SIG-M5 (cell line): ENCODE measurements around the gene RPS6KA5.

ENCODE experiments used
- DNase-seq: peaks from one replicate; lab custom pipeline; 2025; lab: John Stamatoyannopoulos, UW

Gene RPS6KA5

DNA sequence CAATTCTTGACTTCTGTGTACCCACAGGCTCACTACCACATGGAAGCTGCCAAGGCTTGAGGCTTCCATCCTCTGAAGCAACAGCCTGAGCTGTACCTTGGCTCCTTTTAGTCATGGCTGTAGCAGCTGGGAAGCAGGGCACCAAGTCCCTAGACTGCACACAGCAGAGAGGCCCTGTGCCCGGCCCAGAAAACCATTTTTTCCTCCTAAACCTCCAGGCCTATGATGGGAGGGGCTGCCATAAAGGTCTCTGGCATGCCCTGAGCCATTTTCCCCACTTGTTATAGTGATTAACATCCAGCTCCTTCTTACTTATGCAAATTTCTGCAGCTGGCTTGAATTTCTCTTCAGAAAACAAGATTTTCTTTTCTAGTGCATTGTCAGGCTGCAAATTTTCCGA, 121.8 kb downstream of the RPS6KA5 start:
- DNase-seq = no peak

GRCh38 chr14:90936757-90937440, 123.5 kb downstream of the RPS6KA5 start:
- DNase-seq = no peak

- no peak for DNase-seq
Measured at GRCh38 chr14:90924621-90925340, 135.7 kb downstream of the RPS6KA5 start.

GRCh38 chr14:90922141-90922540, 138.3 kb downstream of the RPS6KA5 start:
- DNase-seq = no peak

- no peak for DNase-seq
Measured at GRCh38 chr14:90911121-90911520, 149.3 kb downstream of the RPS6KA5 start.

DNA sequence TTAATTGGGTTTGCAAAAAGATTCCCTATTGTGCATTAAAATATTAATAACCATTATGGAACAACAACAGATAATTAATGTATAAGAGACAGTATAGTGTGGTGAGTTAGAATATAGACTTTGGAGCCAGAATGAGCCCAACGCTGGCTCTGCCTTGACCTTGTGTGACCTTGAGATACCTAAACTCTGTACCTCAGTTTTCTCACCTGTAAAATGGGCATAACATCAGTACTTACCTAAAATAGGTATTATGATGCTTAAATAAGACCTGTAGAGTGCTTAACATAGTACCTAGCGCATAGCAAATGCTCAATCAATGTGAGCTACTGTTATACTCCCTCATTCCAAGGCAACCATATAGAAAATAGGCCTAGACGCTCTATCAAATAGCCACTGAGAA, 153.3 kb downstream of the RPS6KA5 start:
- no peak for DNase-seq

DNA sequence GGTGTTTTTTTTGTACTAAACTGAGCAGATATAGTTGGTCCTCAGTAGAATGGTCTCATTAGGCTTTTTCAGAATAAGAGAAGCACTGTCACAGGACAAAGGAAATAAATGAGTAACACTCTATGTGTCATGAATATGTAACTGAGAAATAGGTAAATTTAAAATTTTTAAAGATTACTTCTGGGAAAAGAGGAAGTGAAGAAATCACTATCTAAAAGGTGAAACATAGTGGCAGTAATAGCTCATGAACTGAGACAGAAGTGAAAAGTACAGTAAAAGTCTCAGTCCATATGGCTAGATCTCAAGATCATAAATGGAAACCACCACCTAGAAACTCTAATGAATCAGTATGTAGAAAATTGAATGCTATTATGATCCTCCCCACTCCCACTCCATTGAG, 154.9 kb downstream of the RPS6KA5 start:
- DNase-seq = no peak

- DNase-seq = no peak
Measured at GRCh38 chr14:90903101-90903500, 157.3 kb downstream of the RPS6KA5 start.

- DNase-seq = no peak
Measured at GRCh38 chr14:90900476-90901083, 159.9 kb downstream of the RPS6KA5 start.

GRCh38 chr14:90897022-90897421, 163.4 kb downstream of the RPS6KA5 start:
- no peak for DNase-seq

DNA sequence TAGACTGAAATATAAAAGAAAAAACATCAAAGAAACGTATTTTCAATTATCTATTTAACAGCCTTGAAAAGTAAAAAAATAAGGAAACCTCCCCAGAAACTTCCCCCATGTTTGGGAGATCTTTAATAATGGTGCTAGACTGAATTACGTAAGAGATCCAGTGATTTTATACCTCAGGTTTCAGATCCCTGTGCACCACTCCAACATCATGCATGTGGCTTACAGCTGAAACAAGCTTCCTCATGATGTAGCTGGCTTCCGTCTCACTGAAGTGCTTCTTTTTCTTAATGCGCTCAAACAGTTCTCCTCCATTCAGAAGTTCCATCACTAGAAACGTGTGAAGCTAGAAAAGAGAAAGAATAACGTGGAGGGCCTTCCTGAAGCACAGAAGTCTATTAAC, 166.2 kb downstream of the RPS6KA5 start:
- no peak for DNase-seq

- DNase-seq = no peak
Measured at GRCh38 chr14:90893510-90893909, 166.9 kb downstream of the RPS6KA5 start.

GRCh38 chr14:90892970-90893369, 167.5 kb downstream of the RPS6KA5 start:
- DNase-seq = no peak

- no peak for DNase-seq
Measured at GRCh38 chr14:90891326-90891725, 169.1 kb downstream of the RPS6KA5 start.

GRCh38 chr14:90890322-90891020, 170.0 kb downstream of the RPS6KA5 start:
- no peak for DNase-seq

DNA sequence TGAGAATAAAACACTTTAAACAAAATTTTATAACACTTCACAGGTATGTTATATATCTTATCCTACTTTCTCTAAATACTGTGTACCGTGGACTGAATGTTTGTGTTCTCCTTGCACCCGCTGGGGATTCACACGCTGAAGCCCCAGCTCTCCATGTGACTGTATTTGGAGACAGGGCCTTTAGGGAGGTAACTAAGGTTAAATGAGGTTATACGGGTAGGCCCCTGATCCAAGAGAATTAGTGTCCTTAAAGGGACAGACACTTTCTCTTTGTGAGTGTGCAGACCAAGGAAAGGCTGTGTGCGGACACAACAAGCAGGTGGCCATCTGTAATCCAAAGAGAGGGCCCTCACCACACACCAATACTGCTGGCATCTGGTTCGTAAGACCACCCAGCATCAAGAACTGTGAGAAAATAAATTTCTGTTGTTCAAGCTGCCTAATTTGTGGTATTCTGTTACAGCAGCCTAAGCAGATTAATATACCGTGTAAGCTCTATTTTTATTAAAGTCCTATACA, 174.1 kb downstream of the RPS6KA5 start:
- DNase-seq = no peak

- DNase-seq = no peak
Measured at GRCh38 chr14:90883782-90884181, 176.7 kb downstream of the RPS6KA5 start.

DNA sequence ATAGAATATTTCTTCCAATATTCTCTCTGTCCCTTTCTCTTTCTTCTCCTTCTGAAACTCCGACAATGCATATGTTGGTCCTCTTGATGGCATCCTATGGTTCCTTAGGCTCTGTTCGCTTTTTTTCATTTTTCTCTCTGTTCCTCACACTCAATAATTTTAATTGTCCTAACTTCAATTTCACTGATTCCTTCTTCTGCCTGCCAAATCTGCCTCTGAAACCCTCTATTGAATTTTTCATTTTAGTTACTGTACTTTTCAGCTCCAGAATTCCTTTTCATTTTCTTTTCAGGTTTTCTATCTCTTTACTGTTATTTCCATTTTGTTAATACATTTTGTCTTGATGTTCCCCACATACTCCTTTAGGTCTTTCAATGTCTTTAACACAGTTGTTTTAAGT, 177.2 kb downstream of the RPS6KA5 start:
- DNase-seq = no peak

GRCh38 chr14:90880282-90880681, 180.2 kb downstream of the RPS6KA5 start:
- DNase-seq = no peak

GRCh38 chr14:90874599-90874998, 185.8 kb downstream of the RPS6KA5 start:
- DNase-seq = no peak

DNA sequence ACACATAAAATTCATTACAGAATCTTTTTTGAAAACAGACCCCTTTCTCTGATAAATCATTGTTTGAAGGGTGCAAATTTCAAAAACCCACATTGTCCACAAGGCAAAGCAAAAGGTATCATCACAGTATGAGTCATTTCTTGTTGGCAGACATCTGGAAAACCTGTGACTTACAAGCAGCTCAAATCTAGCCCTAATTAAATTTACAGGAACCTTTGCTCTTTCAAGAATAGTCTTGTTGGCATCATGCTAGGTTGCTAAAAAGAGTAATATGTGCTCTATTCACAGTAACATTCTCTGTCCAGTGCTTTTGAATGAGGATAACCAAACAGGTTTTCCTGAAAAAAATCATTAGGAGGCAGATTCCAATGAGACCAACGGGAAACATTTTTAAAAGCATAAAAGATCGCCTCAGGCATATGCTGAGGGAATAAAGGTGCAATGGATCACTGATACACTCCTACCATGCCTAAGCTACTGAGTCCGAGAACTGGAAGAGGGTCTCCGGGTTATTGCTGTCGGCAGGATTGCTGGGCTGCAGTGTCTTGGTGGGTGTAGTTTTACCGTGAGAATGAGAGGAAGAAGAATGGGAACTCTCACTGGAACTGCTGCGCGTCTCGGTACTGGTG, 188.7 kb downstream of the RPS6KA5 start:
- no peak for DNase-seq
